BLaER1 (cell line): ENCODE results near the gene KREMEN2.

Source experiments
- H3K27ac ChIP-seq: shearing (Covaris generic); formaldehyde crosslinking; 2 replicates; pipeline ENCODE4 v1.8.1; 2022
- H3K27me3 ChIP-seq: shearing (Covaris generic); formaldehyde crosslinking; 2 replicates; pipeline ENCODE4 v1.8.1; 2022
- H3K36me3 ChIP-seq: shearing (Covaris generic); formaldehyde crosslinking; 2 replicates; pipeline ENCODE4 v1.8.1; 2022
- H3K4me1 ChIP-seq: shearing (Covaris generic); formaldehyde crosslinking; 2 replicates; pipeline ENCODE4 v1.8.1; 2022
- H3K4me2 ChIP-seq: shearing (Covaris generic); formaldehyde crosslinking; 2 replicates; pipeline ENCODE4 v1.8.1; 2022
- H3K4me3 ChIP-seq: shearing (Covaris generic); formaldehyde crosslinking; 2 replicates; pipeline ENCODE4 v1.8.1; 2022
- H3K9ac ChIP-seq: shearing (Covaris generic); formaldehyde crosslinking; 2 replicates; pipeline ENCODE4 v1.8.1; 2022
- H3K9me3 ChIP-seq: shearing (Covaris generic); formaldehyde crosslinking; 2 replicates; pipeline ENCODE4 v1.8.1; 2022
- H4K20me1 ChIP-seq: shearing (Covaris generic); formaldehyde crosslinking; 2 replicates; pipeline ENCODE4 v1.8.1; 2022
- Cebpa-rat ChIP-seq: shearing (Covaris generic); IDR thresholded peaks from 2 replicates; pipeline ENCODE4 v1.8.1; 2022

KREMEN2 gene

GRCh38 chr16:2991566-2992261 lies 27.6 kb downstream of the KREMEN2 start:
- H3K9ac ChIP-seq = no peak overlapping the region
- peaks cover 30% of the 10 kb centered on the region for H3K27me3 ChIP-seq
- H4K20me1 ChIP-seq = no peaks in the 10 kb centered on the region
- no peak overlapping the region for H3K27ac ChIP-seq
- H3K4me3 ChIP-seq = no peak overlapping the region
- H3K36me3 ChIP-seq = no peaks in the 10 kb centered on the region
- H3K4me1 ChIP-seq = peaks cover 3% of the 10 kb centered on the region; the same call in 1 of the 2 replicates
- no peak overlapping the region for H3K4me2 ChIP-seq
- no peaks in the 10 kb centered on the region for H3K9me3 ChIP-seq
- TF ChIP-seq Cebpa-rat = no peak

GRCh38 chr16:2992383-2993081 lies 28.5 kb downstream of the KREMEN2 start:
- no peaks in the 10 kb centered on the region for H3K4me1 ChIP-seq

GRCh38 chr16:2996298-2996697 lies 32.2 kb downstream of the KREMEN2 start:
- Histone ChIP-seq H3K4me2 (no peak overlapping the region), H3K27ac (no peak overlapping the region), H3K36me3 (no peaks in the 10 kb centered on the region), H4K20me1 (0 out of 2 replicates have a peak, but pooled peaks cover 6% of the 10 kb centered on the region), H3K4me1 (no peaks in the 10 kb centered on the region), H3K9ac (no peak overlapping the region), H3K9me3 (no peaks in the 10 kb centered on the region), H3K4me3 (no peak overlapping the region), H3K27me3 (peaks cover 58% of the 10 kb centered on the region)
- TF ChIP-seq Cebpa-rat = no peak

More at GRCh38 chr16:2992383-2993081, 28.5 kb downstream of the KREMEN2 start:
- Histone ChIP-seq H3K9me3 (no peaks in the 10 kb centered on the region), H3K4me3 (no peak overlapping the region), H4K20me1 (no peaks in the 10 kb centered on the region), H3K9ac (no peak overlapping the region), H3K36me3 (no peaks in the 10 kb centered on the region), H3K27me3 (peaks cover 38% of the 10 kb centered on the region), H3K4me2 (no peak overlapping the region), H3K27ac (no peak overlapping the region)
- no peak for TF ChIP-seq Cebpa-rat

GRCh38 chr16:2999929-3000328 lies 35.9 kb downstream of the KREMEN2 start:
- no peak overlapping the region for H3K4me3 ChIP-seq
- H3K36me3 ChIP-seq = no peaks in the 10 kb centered on the region
- peaks cover 87% of the 10 kb centered on the region for H3K27me3 ChIP-seq
- H3K4me1 ChIP-seq = no peaks in the 10 kb centered on the region; the same call in 1 of the 2 replicates
- H4K20me1 ChIP-seq = 0 out of 2 replicates have a peak, but pooled peaks cover 6% of the 10 kb centered on the region
- no peaks in the 10 kb centered on the region for H3K9me3 ChIP-seq
- TF ChIP-seq Cebpa-rat = no peak
- no peak overlapping the region for H3K27ac ChIP-seq
- H3K9ac ChIP-seq = no peak overlapping the region
- H3K4me2 ChIP-seq = no peak overlapping the region

- no peaks in the 10 kb centered on the region for H3K36me3 ChIP-seq
- no peaks in the 10 kb centered on the region for H3K9me3 ChIP-seq
- no peak for TF ChIP-seq Cebpa-rat
- no peak overlapping the region for H3K4me2 ChIP-seq
- peaks cover 93% of the 10 kb centered on the region for H3K27me3 ChIP-seq
- H3K27ac ChIP-seq = no peak overlapping the region
- H3K9ac ChIP-seq = no peak overlapping the region
- H4K20me1 ChIP-seq = 0 out of 2 replicates have a peak, but pooled peaks cover 6% of the 10 kb centered on the region
- no peaks in the 10 kb centered on the region; the same call in 1 of the 2 replicates for H3K4me1 ChIP-seq
- no peak overlapping the region for H3K4me3 ChIP-seq
Measured at GRCh38 chr16:3000540-3000939, 36.5 kb downstream of the KREMEN2 start.

- 0 out of 2 replicates have a peak, but pooled peaks cover 6% of the 10 kb centered on the region for H4K20me1 ChIP-seq
- H3K9me3 ChIP-seq = no peaks in the 10 kb centered on the region
- H3K27ac ChIP-seq = no peak overlapping the region
- no peak for TF ChIP-seq Cebpa-rat
- no peaks in the 10 kb centered on the region for H3K36me3 ChIP-seq
- H3K4me3 ChIP-seq = no peak overlapping the region
- H3K27me3 ChIP-seq = peaks cover 93% of the 10 kb centered on the region
- H3K4me2 ChIP-seq = no peak overlapping the region
- H3K4me1 ChIP-seq = peaks cover under 1% of the 10 kb centered on the region
- no peak overlapping the region for H3K9ac ChIP-seq
Measured at GRCh38 chr16:3001316-3001715, 37.2 kb downstream of the KREMEN2 start.

- no peaks in the 10 kb centered on the region for H3K9me3 ChIP-seq
- peak overlapping the region; percentile 65 for H3K4me3 ChIP-seq
- H3K27ac ChIP-seq = no peak overlapping the region
- peaks cover 25% of the 10 kb centered on the region for H3K4me1 ChIP-seq
- no peak for TF ChIP-seq Cebpa-rat
- H4K20me1 ChIP-seq = 0 out of 2 replicates have a peak, but pooled peaks cover 3% of the 10 kb centered on the region
- H3K4me2 ChIP-seq = peak overlapping the region; percentile 88
- H3K36me3 ChIP-seq = no peaks in the 10 kb centered on the region
- H3K9ac ChIP-seq = no peak overlapping the region
- H3K27me3 ChIP-seq = peaks cover 93% of the 10 kb centered on the region
Measured at GRCh38 chr16:3003582-3004270, 39.7 kb downstream of the KREMEN2 start.

GRCh38 chr16:3004319-3004718 lies 40.2 kb downstream of the KREMEN2 start:
- peaks cover 30% of the 10 kb centered on the region for H3K4me1 ChIP-seq
- H3K4me2 ChIP-seq = peak overlapping the region; percentile 88
- TF ChIP-seq Cebpa-rat = no peak
- H4K20me1 ChIP-seq = no peaks in the 10 kb centered on the region
- H3K4me3 ChIP-seq = peak overlapping the region; percentile 65
- H3K36me3 ChIP-seq = no peaks in the 10 kb centered on the region
- no peak overlapping the region for H3K27ac ChIP-seq
- H3K27me3 ChIP-seq = peaks cover 89% of the 10 kb centered on the region
- H3K9me3 ChIP-seq = no peaks in the 10 kb centered on the region
- no peak overlapping the region for H3K9ac ChIP-seq

- H4K20me1 ChIP-seq = no peaks in the 10 kb centered on the region
- no peak overlapping the region for H3K27ac ChIP-seq
- peaks cover 30% of the 10 kb centered on the region for H3K4me1 ChIP-seq
- H3K9ac ChIP-seq = no peak overlapping the region
- TF ChIP-seq Cebpa-rat = no peak
- no peaks in the 10 kb centered on the region for H3K36me3 ChIP-seq
- peak overlapping the region; percentile 42 for H3K4me2 ChIP-seq
- no peaks in the 10 kb centered on the region for H3K9me3 ChIP-seq
- H3K4me3 ChIP-seq = no peak overlapping the region; the same call in 1 of the 2 replicates
- peaks cover 88% of the 10 kb centered on the region for H3K27me3 ChIP-seq
Measured at GRCh38 chr16:3004781-3005284, 40.8 kb downstream of the KREMEN2 start.
